Endothelial cell (in vitro differentiated cells): Measurements from ENCODE around the gene MAGI1. TPM values are rescaled to one million over a fixed set of nuclear protein-coding genes. Genes with fewer than 3 reads are reported as not detected.

Experiments used
- DNase-seq: peaks from one replicate; pipeline ENCODE4 v3.0.0; 2021; ENCODE audit warnings: low spot score
- H3K27ac Mint-ChIP-seq: one replicate; pipeline ENCODE4 v1.8.0; 2021; ENCODE audit warnings: mixed read lengths, inconsistent platforms; ENCODE audit not compliant: unreplicated experiment
- H3K27me3 Mint-ChIP-seq: one replicate; pipeline ENCODE4 v1.8.0; 2021; ENCODE audit warnings: mild to moderate bottlenecking, moderate library complexity, mixed read lengths, inconsistent platforms; ENCODE audit not compliant: unreplicated experiment
- H3K36me3 Mint-ChIP-seq: one replicate; pipeline ENCODE4 v1.8.0; 2021; ENCODE audit warnings: mild to moderate bottlenecking, low read depth, mixed read lengths, inconsistent platforms; ENCODE audit not compliant: unreplicated experiment
- H3K4me1 Mint-ChIP-seq: one replicate; pipeline ENCODE4 v1.8.0; 2021; ENCODE audit warnings: mild to moderate bottlenecking, mixed read lengths, inconsistent platforms; ENCODE audit not compliant: unreplicated experiment
- H3K4me3 Mint-ChIP-seq: one replicate; pipeline ENCODE4 v1.8.0; 2021; ENCODE audit warnings: mild to moderate bottlenecking, mixed read lengths, inconsistent platforms; ENCODE audit not compliant: unreplicated experiment
- H3K9me3 Mint-ChIP-seq: one replicate; pipeline ENCODE4 v1.8.0; 2021; ENCODE audit warnings: mixed read lengths, inconsistent platforms; ENCODE audit not compliant: unreplicated experiment
- total RNA-seq: library from RNA; stranded (reverse); fragmentation: NEBNext Ultra II Directional; extraction: Animal tissue kit (Norgen Biotek cat#: 25700); gene quantifications from one replicate; pipeline ENCODE4 v1.2.1, GENCODE V29; 2021; ENCODE audit not compliant: unreplicated experiment
- TF ChIP-seq, protein P1 (sequence below): fragments of 200-600 bp; sonication (generic); IDR thresholded peaks from one replicate; pipeline ENCODE4 v1.5.0; 2021; ENCODE audit warnings: antibody characterized with exemption; ENCODE audit not compliant: unreplicated experiment

Gene MAGI1
- total RNA-seq, 1 donor from 2014 or later: 33.8 TPM

GRCh38 chr3:66038384-66038725 lies 363 bp downstream of the MAGI1 start:
- H3K4me3 Mint-ChIP-seq: peak overlapping the region; percentile 97
- H3K27ac Mint-ChIP-seq: peak overlapping the region; percentile 67
- TF ChIP-seq, protein P1, sequence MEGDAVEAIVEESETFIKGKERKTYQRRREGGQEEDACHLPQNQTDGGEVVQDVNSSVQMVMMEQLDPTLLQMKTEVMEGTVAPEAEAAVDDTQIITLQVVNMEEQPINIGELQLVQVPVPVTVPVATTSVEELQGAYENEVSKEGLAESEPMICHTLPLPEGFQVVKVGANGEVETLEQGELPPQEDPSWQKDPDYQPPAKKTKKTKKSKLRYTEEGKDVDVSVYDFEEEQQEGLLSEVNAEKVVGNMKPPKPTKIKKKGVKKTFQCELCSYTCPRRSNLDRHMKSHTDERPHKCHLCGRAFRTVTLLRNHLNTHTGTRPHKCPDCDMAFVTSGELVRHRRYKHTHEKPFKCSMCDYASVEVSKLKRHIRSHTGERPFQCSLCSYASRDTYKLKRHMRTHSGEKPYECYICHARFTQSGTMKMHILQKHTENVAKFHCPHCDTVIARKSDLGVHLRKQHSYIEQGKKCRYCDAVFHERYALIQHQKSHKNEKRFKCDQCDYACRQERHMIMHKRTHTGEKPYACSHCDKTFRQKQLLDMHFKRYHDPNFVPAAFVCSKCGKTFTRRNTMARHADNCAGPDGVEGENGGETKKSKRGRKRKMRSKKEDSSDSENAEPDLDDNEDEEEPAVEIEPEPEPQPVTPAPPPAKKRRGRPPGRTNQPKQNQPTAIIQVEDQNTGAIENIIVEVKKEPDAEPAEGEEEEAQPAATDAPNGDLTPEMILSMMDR: no peak
- H3K4me1 Mint-ChIP-seq: peaks cover 31% of the 10 kb centered on the region
- no peaks in the 10 kb centered on the region for H3K36me3 Mint-ChIP-seq
- DNase-seq: no peak
- peaks cover 5% of the 10 kb centered on the region for H3K27me3 Mint-ChIP-seq
- no peaks in the 10 kb centered on the region for H3K9me3 Mint-ChIP-seq

- Mint-ChIP-seq H3K4me3 (peak overlapping the region; percentile 97), H3K4me1 (peaks cover 31% of the 10 kb centered on the region), H3K9me3 (no peaks in the 10 kb centered on the region), H3K27me3 (peaks cover 5% of the 10 kb centered on the region), H3K36me3 (no peaks in the 10 kb centered on the region), H3K27ac (peak overlapping the region; percentile 67)
- peak; percentile 31 for DNase-seq
- TF ChIP-seq, protein P1: no peak
These were observed 740 bp downstream of the MAGI1 start for GRCh38 chr3:66037986-66038369.

DNA sequence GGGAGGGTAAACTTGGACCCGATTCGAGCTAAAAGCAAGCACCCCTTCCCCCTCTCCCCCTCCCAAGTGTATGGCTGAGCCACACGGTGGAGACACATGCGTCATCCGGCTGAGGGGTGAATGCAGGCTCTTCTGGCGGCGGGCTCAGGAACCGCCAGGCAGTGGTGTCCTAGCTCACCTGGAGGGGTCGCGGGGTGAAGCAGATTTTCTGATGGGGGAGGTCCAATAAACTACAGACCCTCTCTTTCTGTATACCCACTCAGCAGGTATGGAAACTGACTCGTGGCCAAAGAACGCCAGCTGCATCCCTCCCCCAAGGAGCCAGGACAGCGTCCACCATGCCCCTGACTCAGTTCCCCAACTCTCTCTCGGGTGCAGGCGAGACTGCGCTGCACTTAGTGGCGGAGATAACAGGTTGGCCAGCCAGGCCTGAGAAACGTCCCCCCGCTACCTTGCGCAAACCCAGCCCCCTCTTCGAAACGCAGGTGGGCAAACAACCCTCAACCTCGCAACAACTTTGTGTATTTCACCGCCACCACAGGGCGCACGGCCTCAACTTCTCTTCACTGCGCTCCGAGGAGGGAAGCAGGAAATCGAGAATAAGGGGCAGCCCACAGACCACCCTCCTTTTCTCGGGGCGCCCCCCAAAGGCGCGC lies 1.3 kb downstream of the MAGI1 start:
- DNase-seq: peak; percentile 50
- Mint-ChIP-seq H3K27me3 (peaks cover 5% of the 10 kb centered on the region), H3K9me3 (no peaks in the 10 kb centered on the region), H3K36me3 (no peaks in the 10 kb centered on the region), H3K4me3 (peak overlapping the region; percentile 97), H3K27ac (no peak overlapping the region), H3K4me1 (peaks cover 26% of the 10 kb centered on the region)
- TF ChIP-seq, protein P1: no peak

- Mint-ChIP-seq H3K36me3 (no peaks in the 10 kb centered on the region), H3K4me1 (peaks cover 23% of the 10 kb centered on the region), H3K9me3 (no peaks in the 10 kb centered on the region), H3K27me3 (peaks cover 5% of the 10 kb centered on the region), H3K4me3 (peak overlapping the region; percentile 97), H3K27ac (no peak overlapping the region)
- no peak for DNase-seq
- TF ChIP-seq, protein P1: no peak
These were observed 2.1 kb downstream of the MAGI1 start for GRCh38 chr3:66036586-66037148.

DNA sequence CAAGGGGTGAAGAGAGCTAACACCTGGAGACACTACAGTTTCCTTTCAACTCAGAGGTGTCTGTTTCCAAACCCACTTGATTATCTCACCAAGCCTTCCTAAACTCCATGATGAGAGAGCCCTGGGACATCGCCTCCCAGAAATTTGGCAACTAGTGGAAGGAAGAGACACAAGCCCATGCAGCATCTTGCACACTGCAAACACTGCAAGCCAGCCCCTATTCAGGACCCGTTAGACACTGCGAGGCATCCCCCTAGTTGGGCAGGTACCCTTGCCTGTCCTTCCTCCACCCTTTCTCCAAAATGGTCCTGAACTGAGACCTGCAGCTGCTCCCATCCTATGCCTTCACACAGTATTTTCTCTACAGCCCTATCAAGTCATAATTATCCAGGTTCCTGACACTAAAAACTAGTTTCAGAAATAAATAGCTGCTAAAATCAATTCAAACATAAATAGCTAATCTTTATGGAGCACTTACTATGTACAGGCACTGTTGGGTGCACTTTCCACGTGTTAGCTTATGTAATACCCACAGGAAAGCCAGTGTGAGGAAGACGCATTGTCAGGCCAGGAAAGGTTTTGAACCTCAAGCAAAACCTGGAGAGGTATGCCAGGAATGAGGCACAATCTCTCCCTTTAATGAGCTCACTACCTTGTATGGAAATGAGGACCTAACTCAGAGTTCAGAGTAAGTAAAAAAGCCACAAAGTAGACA lies 2.8 kb downstream of the MAGI1 start:
- TF ChIP-seq, protein P1: no peak
- peak overlapping the region; percentile 97 for H3K4me3 Mint-ChIP-seq

More for the DNA sequence above, 2.8 kb downstream of the MAGI1 start:
- Mint-ChIP-seq H3K36me3 (no peaks in the 10 kb centered on the region), H3K27me3 (peaks cover 3% of the 10 kb centered on the region), H3K27ac (no peak overlapping the region), H3K4me1 (peaks cover 22% of the 10 kb centered on the region), H3K9me3 (no peaks in the 10 kb centered on the region)
- no peak for DNase-seq
